ENCODE data around the gene PCYT2.
A peak's percentile ranks its signal among the peaks of the same experiment; 100 is the strongest.

PCYT2 gene

GRCh38 chr17:81911277-81911961, at the start of gene PCYT2:
TSS of gene PCYT2 (minus strand) at chr17:81911399. CDS start at chr17:81911355, 44 bp downstream.
- peaks cover 6% of the 10 kb centered on the region for H3K27me3 ChIP-seq (ENCODE audit: control insufficient read depth, insufficient read depth, low read length)
- H3K9me3 ChIP-seq (ENCODE audit: control insufficient read depth, insufficient read depth, low read length): no peaks in the 10 kb centered on the region
- peaks cover 54% of the 10 kb centered on the region for H3K36me3 ChIP-seq (ENCODE audit: control insufficient read depth, insufficient read depth, low read length)
- H3K4me1 ChIP-seq (ENCODE audit: control insufficient read depth, insufficient read depth, low read length): no peaks in the 10 kb centered on the region
- peak within 1 kb of the TSS; percentile 69 for H3K4me3 ChIP-seq (ENCODE audit: low read depth, low read length)
- peak within 1 kb of the TSS; percentile 47 for H3K9ac ChIP-seq (ENCODE audit: low read depth, low read length)

- H3K36me3 ChIP-seq (ENCODE audit: control insufficient read depth, insufficient read depth, low read length): no peaks in the 10 kb centered on the region
- H3K9me3 ChIP-seq (ENCODE audit: control insufficient read depth, insufficient read depth, low read length): no peaks in the 10 kb centered on the region
- no peak overlapping the region for H3K9ac ChIP-seq (ENCODE audit: low read depth, low read length)
- H3K4me1 ChIP-seq (ENCODE audit: control insufficient read depth, insufficient read depth, low read length): no peaks in the 10 kb centered on the region
- H3K4me3 ChIP-seq (ENCODE audit: low read depth, low read length): peak overlapping the region; percentile 27
- H3K27me3 ChIP-seq (ENCODE audit: control insufficient read depth, insufficient read depth, low read length): peaks cover 64% of the 10 kb centered on the region
These were observed 49.1 kb upstream of the PCYT2 start for GRCh38 chr17:81960130-81960958.

- H3K9me3 ChIP-seq (ENCODE audit: control insufficient read depth, insufficient read depth, low read length): no peaks in the 10 kb centered on the region
- no peaks in the 10 kb centered on the region for H3K4me1 ChIP-seq (ENCODE audit: control insufficient read depth, insufficient read depth, low read length)
- H3K4me3 ChIP-seq (ENCODE audit: low read depth, low read length): peak overlapping the region; percentile 27
- H3K36me3 ChIP-seq (ENCODE audit: control insufficient read depth, insufficient read depth, low read length): no peaks in the 10 kb centered on the region
- H3K9ac ChIP-seq (ENCODE audit: low read depth, low read length): no peak overlapping the region
- H3K27me3 ChIP-seq (ENCODE audit: control insufficient read depth, insufficient read depth, low read length): peaks cover 56% of the 10 kb centered on the region
These were observed 48.3 kb upstream of the PCYT2 start for GRCh38 chr17:81959362-81960129.

GRCh38 chr17:81958633-81959342, 47.6 kb upstream of the PCYT2 start:
- no peak overlapping the region for H3K9ac ChIP-seq (ENCODE audit: low read depth, low read length)
- H3K27me3 ChIP-seq (ENCODE audit: control insufficient read depth, insufficient read depth, low read length): peaks cover 49% of the 10 kb centered on the region
- H3K4me1 ChIP-seq (ENCODE audit: control insufficient read depth, insufficient read depth, low read length): no peaks in the 10 kb centered on the region
- H3K36me3 ChIP-seq (ENCODE audit: control insufficient read depth, insufficient read depth, low read length): no peaks in the 10 kb centered on the region
- H3K4me3 ChIP-seq (ENCODE audit: low read depth, low read length): peak overlapping the region; percentile 27
- H3K9me3 ChIP-seq (ENCODE audit: control insufficient read depth, insufficient read depth, low read length): no peaks in the 10 kb centered on the region

GRCh38 chr17:81957691-81958432, 46.7 kb upstream of the PCYT2 start:
- no peaks in the 10 kb centered on the region for H3K36me3 ChIP-seq (ENCODE audit: control insufficient read depth, insufficient read depth, low read length)
- no peak overlapping the region for H3K9ac ChIP-seq (ENCODE audit: low read depth, low read length)
- no peaks in the 10 kb centered on the region for H3K9me3 ChIP-seq (ENCODE audit: control insufficient read depth, insufficient read depth, low read length)
- no peaks in the 10 kb centered on the region for H3K4me1 ChIP-seq (ENCODE audit: control insufficient read depth, insufficient read depth, low read length)
- H3K4me3 ChIP-seq (ENCODE audit: low read depth, low read length): no peak overlapping the region
- peaks cover 39% of the 10 kb centered on the region for H3K27me3 ChIP-seq (ENCODE audit: control insufficient read depth, insufficient read depth, low read length)

GRCh38 chr17:81956607-81957589, 45.7 kb upstream of the PCYT2 start:
- Histone ChIP-seq H3K9me3 (ENCODE audit: control insufficient read depth, insufficient read depth, low read length) (no peaks in the 10 kb centered on the region), H3K4me1 (ENCODE audit: control insufficient read depth, insufficient read depth, low read length) (no peaks in the 10 kb centered on the region), H3K4me3 (ENCODE audit: low read depth, low read length) (no peak overlapping the region), H3K27me3 (ENCODE audit: control insufficient read depth, insufficient read depth, low read length) (peaks cover 30% of the 10 kb centered on the region), H3K9ac (ENCODE audit: low read depth, low read length) (no peak overlapping the region), H3K36me3 (ENCODE audit: control insufficient read depth, insufficient read depth, low read length) (no peaks in the 10 kb centered on the region)

GRCh38 chr17:81955756-81956544, 44.8 kb upstream of the PCYT2 start:
- Histone ChIP-seq H3K9me3 (ENCODE audit: control insufficient read depth, insufficient read depth, low read length) (no peaks in the 10 kb centered on the region), H3K27me3 (ENCODE audit: control insufficient read depth, insufficient read depth, low read length) (peaks cover 28% of the 10 kb centered on the region), H3K4me3 (ENCODE audit: low read depth, low read length) (no peak overlapping the region), H3K4me1 (ENCODE audit: control insufficient read depth, insufficient read depth, low read length) (no peaks in the 10 kb centered on the region), H3K36me3 (ENCODE audit: control insufficient read depth, insufficient read depth, low read length) (no peaks in the 10 kb centered on the region), H3K9ac (ENCODE audit: low read depth, low read length) (no peak overlapping the region)

- Histone ChIP-seq H3K9ac (ENCODE audit: low read depth, low read length) (no peak overlapping the region), H3K9me3 (ENCODE audit: control insufficient read depth, insufficient read depth, low read length) (no peaks in the 10 kb centered on the region), H3K36me3 (ENCODE audit: control insufficient read depth, insufficient read depth, low read length) (no peaks in the 10 kb centered on the region), H3K27me3 (ENCODE audit: control insufficient read depth, insufficient read depth, low read length) (peaks cover 23% of the 10 kb centered on the region), H3K4me1 (ENCODE audit: control insufficient read depth, insufficient read depth, low read length) (no peaks in the 10 kb centered on the region), H3K4me3 (ENCODE audit: low read depth, low read length) (no peak overlapping the region)
These were observed 44.0 kb upstream of the PCYT2 start for GRCh38 chr17:81955058-81955681.

GRCh38 chr17:81954131-81955057, 43.2 kb upstream of the PCYT2 start:
- no peaks in the 10 kb centered on the region for H3K36me3 ChIP-seq (ENCODE audit: control insufficient read depth, insufficient read depth, low read length)
- H3K4me1 ChIP-seq (ENCODE audit: control insufficient read depth, insufficient read depth, low read length): no peaks in the 10 kb centered on the region
- H3K9ac ChIP-seq (ENCODE audit: low read depth, low read length): no peak overlapping the region
- H3K4me3 ChIP-seq (ENCODE audit: low read depth, low read length): no peak overlapping the region
- H3K27me3 ChIP-seq (ENCODE audit: control insufficient read depth, insufficient read depth, low read length): peaks cover 20% of the 10 kb centered on the region
- no peaks in the 10 kb centered on the region for H3K9me3 ChIP-seq (ENCODE audit: control insufficient read depth, insufficient read depth, low read length)
